ENCODE results near the gene DNAAF3.

Gene DNAAF3

DNA sequence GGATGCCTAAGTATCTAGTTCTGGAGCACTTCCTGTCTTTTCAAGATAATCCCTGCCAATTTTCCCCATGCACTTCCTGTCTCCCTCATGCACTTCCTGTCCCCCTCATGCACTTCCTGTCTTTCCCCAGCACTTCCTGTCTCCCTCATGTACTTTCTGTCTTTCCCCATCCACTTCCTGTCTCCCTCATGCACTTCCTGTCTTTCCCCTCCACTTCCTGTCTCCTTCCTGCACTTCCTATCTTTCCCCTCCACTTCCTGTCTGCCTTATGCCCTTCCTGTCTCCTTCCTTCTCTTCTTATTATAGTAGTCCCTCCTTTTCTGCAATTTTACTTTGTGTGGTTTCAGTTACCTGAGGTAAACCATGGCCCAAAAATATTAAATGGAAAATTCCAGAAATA is 14.4 kb downstream of the DNAAF3 start:
- no peak for DNase-seq

DNA sequence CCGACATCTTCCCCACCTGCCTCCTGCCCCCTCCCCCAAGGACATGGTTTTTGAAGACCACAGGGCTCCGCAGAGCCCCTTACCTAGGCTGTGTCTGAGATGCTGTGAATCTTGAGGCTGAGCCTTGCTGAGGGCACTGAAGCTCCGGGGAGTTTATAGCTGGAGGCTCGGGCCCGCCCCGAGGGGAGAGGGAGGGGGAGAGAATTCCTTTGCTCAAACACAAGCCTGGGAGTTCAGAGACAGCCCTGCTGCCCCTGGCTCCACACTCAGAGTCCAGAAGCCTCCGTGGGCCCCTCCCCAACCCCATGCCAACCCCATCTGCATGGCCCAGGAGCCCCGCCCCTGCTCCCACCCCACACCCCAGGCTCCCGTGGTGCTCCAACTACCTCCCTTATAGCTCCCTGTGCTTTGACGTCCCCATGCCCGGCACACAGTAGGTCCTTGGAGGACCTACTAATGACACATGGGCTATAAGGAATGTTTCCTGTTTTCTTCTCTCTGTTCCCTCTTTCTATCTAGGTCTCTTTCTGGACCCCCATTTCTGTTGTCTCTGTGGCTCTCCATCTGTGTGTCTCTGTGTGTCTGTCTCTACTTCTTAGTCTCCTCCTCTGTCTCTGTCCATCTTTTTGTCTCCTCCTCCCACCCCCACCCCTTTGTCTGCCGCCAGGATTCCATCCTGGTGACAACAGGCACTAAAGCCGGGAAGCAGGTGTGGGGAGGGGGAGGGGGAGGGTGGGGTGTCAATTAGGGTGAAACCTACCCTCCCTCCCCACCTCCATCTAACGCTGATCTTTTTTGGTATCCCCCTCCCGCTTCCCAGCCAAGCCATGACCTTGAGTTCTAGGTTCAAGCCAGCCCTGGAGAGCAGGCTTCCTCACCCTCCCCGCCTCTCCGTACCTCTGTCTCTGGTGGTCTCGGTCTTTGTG is 17.1 kb downstream of the DNAAF3 start, which contains the start of gene TNNT1:
TSS of gene TNNT1 (minus strand) at position 129 of the 926 bp plus-strand sequence. CDS start 2,049 bp downstream, outside the sequence.
- DNase-seq, result no peak

DNA sequence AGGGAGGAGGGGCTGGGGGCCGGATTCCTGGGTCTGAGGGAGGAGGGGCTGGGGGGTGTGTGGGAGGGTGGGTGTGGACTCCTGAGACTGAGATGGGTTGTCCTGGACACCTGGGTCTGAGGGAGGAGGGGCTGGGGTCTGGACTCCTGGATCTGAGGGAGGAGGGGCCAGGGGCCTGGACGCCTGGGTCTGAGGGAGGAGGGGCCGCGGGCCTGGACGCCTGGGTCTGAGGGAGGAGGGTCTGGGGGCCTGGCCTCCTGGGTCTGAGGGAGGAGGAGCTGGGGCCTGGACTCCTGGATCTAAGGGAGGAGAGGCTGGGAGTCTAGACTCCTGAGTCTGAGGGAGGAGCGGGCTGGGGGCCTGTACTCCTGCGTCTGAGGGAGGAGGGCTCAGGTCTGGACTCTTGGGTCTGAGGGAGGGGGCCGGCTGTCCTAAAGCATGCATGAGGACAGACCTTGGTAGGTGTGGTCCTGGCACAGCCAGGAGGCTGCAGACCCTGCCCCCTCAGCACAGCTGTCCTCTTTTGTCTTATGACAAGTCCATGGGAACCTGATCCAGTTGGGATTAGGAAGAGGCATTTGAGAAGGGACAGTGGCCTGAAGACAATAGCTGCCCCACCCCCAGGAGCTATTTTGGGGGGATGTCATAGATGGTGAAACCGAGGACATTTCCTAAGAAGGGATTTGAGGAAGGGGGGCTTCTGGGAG is 18.7 kb downstream of the DNAAF3 start:
- DNase-seq, result no peak

DNA sequence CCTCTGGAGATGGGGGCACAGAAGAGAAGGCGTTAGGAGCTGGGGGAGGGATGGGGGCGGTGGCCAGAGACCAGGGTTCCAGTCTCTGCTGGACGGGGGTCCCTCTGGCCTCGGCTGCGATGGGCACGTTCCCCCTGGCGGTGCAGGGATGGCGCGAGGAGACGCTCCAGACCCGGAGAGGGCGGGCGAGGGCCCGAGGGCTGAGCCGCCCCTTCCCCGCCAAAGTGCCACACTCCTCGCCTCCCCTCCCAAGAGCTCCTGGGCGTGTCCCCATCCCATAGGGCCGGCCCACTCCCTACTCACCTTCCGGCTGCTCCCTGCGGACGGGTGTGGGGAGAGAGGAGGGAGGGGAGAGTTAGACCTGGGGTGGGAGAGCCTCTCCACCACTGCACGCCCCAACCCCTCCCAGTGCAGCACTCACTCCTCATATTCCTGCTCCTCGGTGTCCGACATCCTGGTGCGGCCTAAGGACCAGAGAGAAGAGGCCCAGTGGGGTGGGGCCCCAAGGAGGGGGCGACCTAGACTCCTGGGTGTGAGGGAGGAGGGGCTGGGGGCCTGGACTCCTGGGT is 19.6 kb downstream of the DNAAF3 start:
- DNase-seq, result peak; percentile 60

DNA sequence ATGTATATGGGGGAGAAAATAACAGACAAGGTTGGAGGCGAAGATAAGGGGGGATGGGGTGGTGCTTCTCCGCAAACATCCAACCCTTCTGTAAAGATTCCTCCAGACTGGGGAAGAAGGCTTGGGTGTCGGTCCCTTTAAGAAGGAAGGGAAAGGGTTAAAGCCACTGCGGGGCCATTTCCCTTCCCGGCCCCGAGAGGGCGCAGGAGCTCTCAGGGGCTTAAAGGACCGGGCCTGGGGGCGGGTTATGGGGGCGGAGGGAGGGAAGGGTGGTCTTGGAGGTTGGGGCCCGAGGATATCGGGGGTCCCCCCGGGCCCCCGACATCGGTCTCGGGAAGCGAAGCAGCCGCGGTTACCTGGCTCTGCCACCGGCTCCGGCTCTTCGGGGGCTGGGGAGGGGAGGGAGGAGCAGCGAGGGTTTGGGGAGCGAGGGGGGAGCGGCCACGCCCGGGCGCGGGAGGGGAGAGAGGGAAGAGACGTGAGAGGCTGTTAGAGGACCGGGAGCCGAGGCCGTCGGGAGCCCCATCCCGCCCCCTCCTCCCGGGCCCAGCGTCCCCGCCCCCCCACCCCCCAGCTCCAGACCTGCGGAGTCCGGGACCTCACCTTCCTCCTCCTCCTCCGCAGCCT is 20.2 kb downstream of the DNAAF3 start:
- DNase-seq, result peak; percentile 44

DNA sequence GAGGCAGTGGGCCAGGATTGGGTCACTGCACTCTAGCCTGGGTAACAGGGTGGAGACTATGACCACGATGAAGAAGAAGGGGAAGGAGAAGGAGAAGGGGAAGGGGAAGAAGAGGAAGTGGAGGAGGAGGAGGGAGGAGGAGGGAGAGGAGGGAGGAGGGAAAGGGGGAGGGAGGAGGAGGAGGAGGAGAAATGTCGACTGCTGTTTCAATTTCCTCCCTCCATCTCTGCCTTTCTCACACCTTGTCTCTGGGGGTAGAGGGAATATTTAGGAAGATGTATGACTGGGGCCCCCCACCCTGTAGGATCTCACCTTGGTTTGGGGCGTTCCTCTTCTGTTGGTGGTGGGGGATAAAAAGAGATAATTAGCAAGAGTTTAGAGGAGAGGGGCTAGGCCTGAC is 21.2 kb downstream of the DNAAF3 start:
- DNase-seq, result no peak

DNA sequence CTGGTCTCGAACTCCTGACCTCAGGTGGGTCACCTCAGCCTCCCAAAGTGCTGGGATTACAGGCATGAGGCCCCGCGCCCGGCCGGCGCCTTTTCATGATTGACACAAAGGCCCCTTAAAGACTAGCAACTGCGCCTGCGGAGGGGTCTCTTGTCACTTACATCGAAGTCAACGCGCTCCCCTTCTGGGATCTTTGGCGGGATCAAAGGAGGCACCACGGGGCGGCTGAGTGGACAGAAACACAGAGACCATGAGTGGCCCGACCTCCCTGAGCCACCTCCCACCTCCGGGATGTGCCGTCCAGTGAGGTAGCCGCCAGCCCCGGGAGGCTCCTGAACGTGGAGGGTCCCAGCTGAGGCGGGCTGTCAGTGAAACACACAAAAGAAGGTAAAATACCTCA is 24.7 kb downstream of the DNAAF3 start:
- no peak for DNase-seq

DNA sequence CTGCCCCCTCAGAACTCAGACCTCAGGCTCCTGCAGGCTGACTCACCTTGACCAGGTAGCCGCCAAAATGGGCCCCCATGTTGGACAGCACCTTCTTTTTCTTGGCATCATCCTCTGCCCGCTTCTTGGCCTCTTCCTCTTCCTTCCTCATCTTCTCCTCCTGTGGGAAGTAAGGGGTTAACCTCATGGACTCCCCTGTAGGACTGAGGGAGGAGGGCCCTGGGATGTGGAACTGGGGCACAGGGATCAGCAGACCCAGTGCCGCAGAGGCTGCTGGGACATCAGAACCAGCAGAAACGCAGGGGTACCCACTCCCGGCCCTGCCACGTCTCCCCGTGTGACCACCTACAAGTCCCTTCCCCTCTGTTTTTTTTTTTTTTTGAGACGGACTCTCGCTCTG is 28.5 kb downstream of the DNAAF3 start:
- no peak for DNase-seq

DNA sequence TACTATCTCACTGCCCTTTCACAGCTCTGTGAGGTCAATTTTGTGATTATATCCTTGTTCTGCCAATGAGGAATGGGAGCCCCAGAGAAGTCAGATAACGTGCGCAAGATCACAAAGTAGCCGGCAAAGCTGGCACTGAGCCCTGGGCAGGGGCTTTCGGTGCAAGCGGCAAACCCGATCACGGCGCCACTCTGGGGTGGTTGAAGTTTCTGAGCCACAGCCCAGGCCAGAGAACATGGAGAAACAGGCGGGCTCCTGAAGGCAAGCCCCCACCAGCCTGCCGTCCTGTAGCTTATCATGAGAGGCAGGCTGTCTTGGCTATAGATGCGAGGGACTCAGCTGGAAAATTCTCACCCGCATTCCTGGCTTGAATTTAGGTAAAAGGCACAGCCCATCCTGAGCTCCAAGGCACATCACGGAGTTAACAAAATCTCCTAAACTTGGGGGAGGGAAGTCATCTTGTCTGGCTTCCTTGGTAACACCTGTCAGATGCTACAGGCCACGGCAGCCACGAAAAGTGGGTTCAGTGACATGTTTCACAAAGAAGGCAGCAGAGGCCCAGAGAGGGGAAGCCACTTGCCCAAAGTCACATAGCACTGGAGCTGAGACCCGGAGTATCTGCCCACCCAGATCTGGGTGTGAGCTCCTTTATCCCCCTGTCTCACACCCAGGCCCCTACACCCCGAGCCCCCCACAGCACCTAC is 29.9 kb downstream of the DNAAF3 start:
- DNase-seq, result no peak

DNA sequence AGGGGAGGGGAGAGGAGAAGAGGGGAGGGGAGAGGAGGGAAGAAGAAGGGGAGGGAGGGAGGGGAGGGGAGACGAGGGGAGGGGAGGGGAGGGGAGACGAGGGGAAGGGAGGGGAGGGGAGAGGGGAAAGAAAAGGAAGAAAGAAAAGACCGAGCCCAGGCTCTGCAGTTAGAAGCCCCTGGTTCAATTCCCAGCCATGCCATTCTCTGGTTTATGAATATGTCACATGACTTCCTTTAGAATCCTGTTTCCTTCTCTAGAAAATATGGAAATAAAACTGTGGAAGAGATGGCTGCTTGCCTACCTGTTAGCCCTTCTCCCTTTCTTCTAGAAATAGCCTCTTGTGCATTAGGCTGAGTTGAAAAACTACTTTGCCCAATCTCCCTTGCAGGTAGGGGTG is 31.7 kb downstream of the DNAAF3 start:
- no peak for DNase-seq

DNA sequence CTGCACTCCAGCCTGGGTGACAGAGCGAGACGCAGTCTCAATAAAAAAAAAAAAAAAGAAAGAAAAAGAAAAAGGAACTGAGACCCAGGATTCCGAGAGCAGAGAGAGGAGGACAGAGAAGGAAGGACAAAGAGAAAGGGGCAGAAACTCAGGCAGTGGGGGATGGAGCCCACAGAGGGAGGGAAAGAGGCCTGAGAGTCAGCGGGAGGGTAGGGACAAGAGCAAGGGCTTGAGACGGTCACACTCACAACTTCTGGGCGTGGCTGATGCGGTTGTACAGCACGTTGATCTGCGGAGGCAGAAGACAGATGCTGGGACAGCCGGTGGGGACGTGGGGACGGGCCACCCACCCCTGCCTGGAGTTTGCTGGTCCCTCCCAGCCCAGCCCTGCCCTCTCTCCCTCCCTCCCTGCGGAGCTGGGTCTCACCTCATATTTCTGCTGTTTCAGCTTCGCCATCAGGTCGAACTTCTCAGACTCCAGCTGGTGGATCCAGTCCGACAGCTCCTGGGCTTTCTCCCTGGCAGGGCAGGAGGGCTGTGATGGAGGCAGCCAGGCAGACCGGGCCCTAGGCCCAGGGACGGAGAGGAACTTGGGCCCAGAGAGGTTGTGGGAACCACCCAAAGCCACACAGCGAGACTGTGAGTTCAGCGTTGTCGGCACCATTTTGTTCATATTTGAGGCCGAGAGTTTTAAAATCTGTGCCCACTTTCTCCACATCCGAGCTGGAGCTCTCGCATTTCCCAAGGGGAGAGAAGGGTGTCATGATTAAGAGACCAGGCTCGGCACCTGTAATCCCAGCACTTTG is 32.6 kb downstream of the DNAAF3 start:
- no peak for DNase-seq

DNA sequence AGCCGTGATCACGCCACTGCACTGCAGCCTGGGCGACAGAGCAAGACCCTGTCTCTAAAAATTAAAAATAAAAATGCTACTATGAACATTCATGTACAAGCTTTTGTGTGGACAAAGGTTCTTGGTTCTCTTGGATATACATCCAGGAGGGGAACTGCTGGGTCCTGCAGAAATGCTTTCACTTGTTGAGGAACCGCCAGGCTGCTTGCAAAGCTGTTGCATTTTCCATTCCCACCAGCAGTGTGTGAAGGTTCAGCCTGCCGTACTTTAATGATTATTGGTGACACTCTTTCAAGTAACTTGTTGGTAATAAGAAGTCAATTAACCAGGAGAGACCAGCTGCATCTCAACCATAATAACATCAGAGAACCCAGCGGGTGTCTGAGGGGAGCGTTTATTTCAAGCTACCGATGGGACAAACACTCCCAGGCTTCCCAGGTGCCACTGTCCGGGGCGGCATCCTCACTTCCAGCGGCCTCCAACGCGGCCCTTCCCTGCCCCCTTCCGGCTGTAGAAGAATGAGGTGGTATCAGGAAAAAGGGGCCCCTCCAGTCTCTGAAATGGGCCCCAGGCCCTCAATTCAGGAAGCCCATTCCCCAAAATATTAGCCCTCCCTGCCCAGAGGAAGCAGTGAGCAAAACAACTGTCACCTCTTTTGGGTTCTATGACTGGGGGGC is 33.8 kb downstream of the DNAAF3 start:
- no peak for DNase-seq

DNA sequence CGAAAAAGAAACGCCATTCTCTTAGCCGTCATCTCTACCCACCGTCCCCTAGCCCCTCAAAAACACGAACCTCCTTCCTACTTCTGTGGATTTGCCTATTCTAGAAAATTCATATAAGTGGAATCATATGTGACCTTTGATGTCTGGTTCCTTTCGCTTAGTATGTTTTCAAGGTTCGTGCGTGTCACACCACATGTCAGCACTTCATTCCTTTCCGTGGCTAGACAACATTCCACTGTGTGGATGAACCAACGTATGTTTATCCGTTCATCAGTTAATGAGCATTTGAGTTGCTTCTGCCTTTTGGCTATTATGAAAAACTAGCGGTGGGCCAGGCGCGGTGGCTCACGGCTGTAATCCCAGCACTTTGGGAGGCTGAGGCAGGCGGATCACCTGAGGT is 35.0 kb downstream of the DNAAF3 start:
- no peak for DNase-seq

DNA sequence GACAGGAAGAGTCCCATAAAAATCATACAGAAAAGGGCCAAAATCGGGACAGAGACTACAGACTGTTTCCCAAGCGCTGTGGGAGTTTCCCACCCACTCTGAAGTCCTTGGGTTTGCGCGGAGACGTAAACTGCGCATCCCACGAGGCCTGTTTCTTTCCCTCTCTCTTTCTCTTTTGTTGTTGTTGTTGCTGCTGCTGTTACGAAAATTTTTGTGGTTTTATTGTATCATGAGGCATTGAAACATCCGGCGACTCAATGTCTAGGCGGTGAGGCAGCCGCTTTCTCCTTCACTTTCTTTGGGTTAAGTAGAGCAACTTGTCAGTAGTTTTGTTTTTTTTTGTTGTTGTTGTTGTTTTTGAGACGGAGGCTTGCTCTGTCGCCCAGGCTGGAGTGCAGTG is 47.4 kb downstream of the DNAAF3 start:
- no peak for DNase-seq

DNA sequence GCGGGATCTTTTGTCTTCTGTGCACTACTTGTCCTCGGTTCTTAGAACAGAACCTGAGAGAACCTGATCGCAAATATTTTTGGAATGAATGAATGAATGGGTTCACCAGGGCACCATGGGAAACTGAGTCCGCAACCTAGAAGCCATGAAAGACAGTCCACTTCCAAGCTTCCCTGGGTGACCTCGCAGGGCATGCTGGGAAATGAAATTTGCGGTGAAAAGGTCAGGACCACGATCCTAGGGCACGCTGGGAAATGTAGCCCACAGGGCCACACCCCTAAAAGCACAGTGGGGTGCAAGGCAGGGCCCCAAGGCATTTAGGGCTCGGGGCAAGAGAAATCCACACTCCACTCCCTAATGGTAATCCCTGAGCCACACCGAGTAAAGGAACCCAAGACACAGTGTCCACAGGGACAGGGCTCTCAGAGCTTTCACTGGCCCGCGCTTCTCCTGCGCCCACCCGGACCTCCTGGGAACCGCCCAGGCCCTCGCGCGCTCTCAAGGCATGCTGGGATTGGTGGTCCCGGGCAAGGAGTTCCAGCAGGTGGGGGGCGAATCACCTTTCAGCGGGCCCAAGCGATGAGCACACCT is 47.9 kb downstream of the DNAAF3 start:
- DNase-seq, result no peak

DNA sequence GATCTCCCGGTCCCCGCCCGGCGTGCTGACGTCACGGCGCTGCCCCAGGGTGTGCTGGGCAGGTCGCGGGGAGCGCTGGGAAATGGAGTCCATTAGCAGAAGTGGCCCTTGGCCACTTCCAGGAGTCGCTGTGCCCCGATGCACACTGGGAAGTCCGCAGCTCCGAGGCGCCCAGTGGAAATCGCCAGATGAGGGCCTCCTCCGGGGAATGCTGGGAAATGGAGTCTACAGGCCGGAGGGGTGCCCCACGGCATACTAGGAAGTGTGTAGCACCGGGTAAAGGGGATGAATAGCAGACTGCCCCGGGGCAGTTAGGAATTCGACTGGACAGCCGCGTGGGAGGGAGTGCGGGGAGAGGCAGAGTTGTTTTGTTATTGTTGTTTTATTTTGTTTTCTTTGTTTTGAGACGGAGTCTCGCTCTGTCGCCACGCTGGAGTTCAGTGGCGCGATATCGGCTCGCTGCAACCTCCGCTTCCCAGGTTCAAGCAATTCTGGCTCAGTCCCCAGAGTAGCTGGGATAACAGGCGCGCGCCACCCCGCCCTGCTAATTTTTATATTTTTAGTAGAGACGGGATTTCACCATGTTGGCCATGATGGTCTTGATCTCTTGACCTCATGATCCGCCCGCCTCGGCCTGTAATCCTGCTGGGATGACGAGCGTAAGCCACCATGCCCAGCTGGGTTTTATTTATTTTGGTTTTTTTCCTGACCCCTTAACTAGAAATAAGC is 48.6 kb downstream of the DNAAF3 start:
- DNase-seq, result peak; percentile 96

DNA sequence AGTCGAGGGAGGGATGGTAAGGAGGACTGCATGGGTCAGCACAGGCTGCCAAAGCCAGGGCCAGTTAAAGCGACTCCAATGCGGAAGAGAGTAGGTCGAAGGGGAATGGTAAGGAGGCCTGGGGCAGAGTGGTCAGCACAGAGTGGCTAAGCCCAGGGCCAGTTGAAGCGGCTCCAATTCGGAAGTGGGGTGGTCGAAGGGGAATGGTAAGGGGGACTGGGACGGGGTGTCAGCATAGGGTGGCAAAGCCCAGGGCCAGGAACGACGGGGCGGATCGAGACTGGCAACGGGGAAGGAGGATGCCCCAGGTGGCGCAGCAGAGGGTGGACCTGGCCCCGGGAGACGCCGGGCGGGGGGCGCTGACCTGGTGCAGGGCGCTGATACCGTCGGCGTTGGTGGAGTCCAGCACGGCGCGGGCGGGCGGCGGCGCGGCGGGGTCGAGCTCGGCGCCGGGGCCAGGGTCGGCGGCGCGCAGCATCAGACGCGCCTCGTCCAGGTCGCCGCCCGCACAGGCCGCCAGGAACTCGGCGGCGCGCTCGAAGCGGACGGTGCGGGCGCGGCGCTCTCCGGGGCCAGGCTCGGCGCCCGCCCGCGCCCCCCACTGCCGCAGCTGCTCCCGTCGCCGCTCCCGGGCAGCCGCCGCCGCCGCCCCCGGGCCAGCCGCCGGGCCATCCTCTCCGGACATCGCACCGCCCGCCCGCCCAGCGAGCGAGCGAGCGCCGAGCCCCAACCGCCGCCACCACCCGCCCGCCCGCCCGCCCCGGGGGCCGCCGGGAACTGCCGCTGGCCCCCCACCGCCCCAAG is 49.4 kb downstream of the DNAAF3 start, which contains the start of gene PPP1R12C:
TSS of gene PPP1R12C (minus strand) at position 779 of the 804 bp plus-strand sequence. CDS start at position 685, 94 bp downstream.
- no peak for DNase-seq

DNA sequence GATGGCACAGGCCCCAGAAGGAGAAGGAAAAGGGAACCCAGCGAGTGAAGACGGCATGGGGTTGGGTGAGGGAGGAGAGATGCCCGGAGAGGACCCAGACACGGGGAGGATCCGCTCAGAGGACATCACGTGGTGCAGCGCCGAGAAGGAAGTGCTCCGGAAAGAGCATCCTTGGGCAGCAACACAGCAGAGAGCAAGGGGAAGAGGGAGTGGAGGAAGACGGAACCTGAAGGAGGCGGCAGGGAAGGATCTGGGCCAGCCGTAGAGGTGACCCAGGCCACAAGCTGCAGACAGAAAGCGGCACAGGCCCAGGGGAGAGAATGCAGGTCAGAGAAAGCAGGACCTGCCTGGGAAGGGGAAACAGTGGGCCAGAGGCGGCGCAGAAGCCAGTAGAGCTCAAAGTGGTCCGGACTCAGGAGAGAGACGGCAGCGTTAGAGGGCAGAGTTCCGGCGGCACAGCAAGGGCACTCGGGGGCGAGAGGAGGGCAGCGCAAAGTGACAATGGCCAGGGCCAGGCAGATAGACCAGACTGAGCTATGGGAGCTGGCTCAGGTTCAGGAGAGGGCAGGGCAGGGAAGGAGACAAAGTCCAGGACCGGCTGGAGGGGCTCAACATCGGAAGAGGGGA is 50.1 kb downstream of the DNAAF3 start:
- no peak for DNase-seq
